Keratinocyte (primary cell): Measurements from ENCODE around the gene EPB41L4B. TPM values are rescaled to one million over a fixed set of nuclear protein-coding genes. Genes with fewer than 3 reads are reported as not detected.

Source experiments
- DNase-seq: peaks from one replicate; pipeline ENCODE4 v3.0.0-alpha.2; 2011; ENCODE audit warnings: low read depth, missing footprints, low spot score
- FAIRE-seq: peaks from 2 replicates; lab custom pipeline; 2011; peaks lifted over from hg19 to GRCh38; lab: Jason Lieb, UNC
- H2AFZ ChIP-seq: 2 replicates; pipeline ENCODE4 v1.6.0; 2012; ENCODE audit warnings: low read length, control low read depth, inconsistent platforms; ENCODE audit not compliant: control insufficient read depth
- H3K27ac ChIP-seq: 2 replicates; pipeline ENCODE4 v1.5.1; 2011; ENCODE audit warnings: low read length; ENCODE audit not compliant: control insufficient read depth, insufficient read depth
- H3K27me3 ChIP-seq: 3 replicates; pipeline ENCODE4 v1.6.0; 2011; ENCODE audit warnings: low read length; ENCODE audit not compliant: control insufficient read depth, insufficient read depth; ENCODE audit errors: extremely low read depth
- H3K36me3 ChIP-seq, 2 experiments: 2 replicates in 1 of 2; 3 replicates in 1 of 2; pipeline ENCODE4 v1.5.1; 2011; ENCODE audit warnings: low read length in 2 of 2, mild to moderate bottlenecking in 1 of 2; ENCODE audit not compliant: control insufficient read depth in 2 of 2, insufficient read depth in 2 of 2; ENCODE audit errors: extremely low read depth in 1 of 2
- H3K4me1 ChIP-seq: 3 replicates; pipeline ENCODE4 v1.5.1; 2011; ENCODE audit warnings: low read length; ENCODE audit not compliant: control insufficient read depth, insufficient read depth; ENCODE audit errors: extremely low read depth
- H3K4me2 ChIP-seq: 3 replicates; pipeline ENCODE4 v1.6.0; 2011; ENCODE audit warnings: low read depth, low read length; ENCODE audit not compliant: control insufficient read depth, insufficient read depth; ENCODE audit errors: extremely low read depth
- H3K4me3 ChIP-seq, 3 experiments: fragments of 200-600 bp in 1 of 3; sonication (generic) in 1 of 3; 2 replicates in 2 of 3; 3 replicates in 1 of 3; pipeline ENCODE4 v1.5.1; 2011 to 2016; ENCODE audit warnings: low read length in 3 of 3, mild to moderate bottlenecking in 3 of 3, control low read depth in 2 of 3, inconsistent platforms in 1 of 3, low read depth in 1 of 3, mixed read lengths in 1 of 3, mixed run types in 1 of 3, moderate library complexity in 1 of 3; ENCODE audit not compliant: control insufficient read depth in 2 of 3, insufficient read depth in 2 of 3; ENCODE audit errors: extremely low read depth in 1 of 3
- H3K79me2 ChIP-seq: 2 replicates; pipeline ENCODE4 v1.6.0; 2012; ENCODE audit warnings: low read length; ENCODE audit not compliant: control insufficient read depth, insufficient read depth
- H3K9ac ChIP-seq: 3 replicates; pipeline ENCODE4 v1.6.0; 2011; ENCODE audit warnings: low read length; ENCODE audit not compliant: control insufficient read depth, insufficient read depth; ENCODE audit errors: extremely low read depth
- H3K9me1 ChIP-seq: 3 replicates; pipeline ENCODE4 v1.6.0; 2011; ENCODE audit warnings: low read length; ENCODE audit not compliant: control insufficient read depth, insufficient read depth; ENCODE audit errors: extremely low read depth
- H3K9me3 ChIP-seq: 2 replicates; pipeline ENCODE4 v1.5.1; 2012; ENCODE audit warnings: low read depth, low read length; ENCODE audit not compliant: control insufficient read depth
- H4K20me1 ChIP-seq: 3 replicates; pipeline ENCODE4 v1.6.0; 2011; ENCODE audit warnings: low read length; ENCODE audit not compliant: control insufficient read depth, insufficient read depth; ENCODE audit errors: extremely low read depth
- CTCF ChIP-seq, 3 experiments: IDR thresholded peaks in 1 of 3; conservative IDR thresholded peaks in 1 of 3; optimal IDR thresholded peaks in 1 of 3; 2 replicates in 2 of 3; 3 replicates in 1 of 3; pipeline versions ENCODE3 to v1.5.1; 2011; ENCODE audit warnings: low read length in 3 of 3, mild to moderate bottlenecking in 3 of 3, moderate library complexity in 2 of 3, control low read depth in 1 of 3, inconsistent platforms in 1 of 3; ENCODE audit not compliant: insufficient read depth in 2 of 3; ENCODE audit errors: extremely low read depth in 1 of 3
- EZH2 ChIP-seq: IDR thresholded peaks from one replicate; pipeline ENCODE4 v1.6.1; 2012; ENCODE audit warnings: inconsistent platforms, mild to moderate bottlenecking, low read length, moderate library complexity
- dilution Hi-C: fragments of 300-500 bp; cut with MboI; formaldehyde crosslinking; loops from one replicate; pipeline ENCODE4 v1.7.0; 2020; ENCODE audit warnings: low sequenced_read_pairs; ENCODE audit not compliant: extremely low pct_ligation_motif_present
- polyA plus RNA-seq, 5 experiments: library from polyadenylated mRNA; depleted of rRNA in 3 of 5; stranded (reverse) in 3 of 5; stranded (forward) in 1 of 5; unstranded in 1 of 5; fragments of >200 nt; gene quantifications; 1 replicate in 1 of 5; 2 replicates in 3 of 5; 3 replicates in 1 of 5; pipeline versions ENCODE4 v1.2.1 to v1.2.3, GENCODE V29; 2011 to 2012; ENCODE audit warnings: missing spikeins in 2 of 5, low read depth in 1 of 5, low replicate concordance in 1 of 5

Gene EPB41L4B
- polyA plus RNA-seq, 1 donor (not counting 4 experiments of a cell fraction or from before 2014, with no cell fraction given), result 13.7 TPM

DNA sequence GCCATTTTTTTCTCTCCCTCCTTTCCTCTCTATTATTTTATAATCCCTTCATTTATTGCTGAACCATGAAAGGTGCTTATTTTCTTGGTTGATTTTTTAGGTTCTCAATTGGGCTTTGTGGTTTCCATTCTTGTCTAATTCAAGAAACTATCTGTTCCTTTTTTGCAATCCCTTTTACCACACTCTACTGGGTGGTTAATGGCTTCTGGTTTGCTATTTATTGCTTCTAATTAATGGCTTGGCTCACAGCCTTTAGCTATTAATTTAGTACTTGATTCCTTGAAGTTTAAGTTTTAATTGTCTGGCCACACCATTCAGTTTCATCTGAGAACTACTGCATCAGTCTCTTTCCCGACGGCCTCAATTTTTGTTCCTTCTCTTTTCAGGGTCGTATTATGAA lies 159.4 kb downstream of the EPB41L4B start:
- TF ChIP-seq CTCF (optimal IDR thresholded peaks at IDR 0.05 in 1 of 3, IDR thresholded peaks at IDR 0.05 in 1 of 3, conservative IDR thresholded peaks at IDR 0.05 in 1 of 3; ENCODE audit: extremely low read depth in 1 of 3, insufficient read depth in 2 of 3, low read length in 3 of 3), result no peak
- no peak for TF ChIP-seq EZH2
- DNase-seq (no peak), FAIRE-seq (no peak)
- Histone ChIP-seq H3K9ac (no peak overlapping the region), H3K9me1 (no peaks in the 10 kb centered on the region), H2AFZ (no peak overlapping the region), H3K4me3 (no peak overlapping the region), H3K9me3 (no peaks in the 10 kb centered on the region), H3K4me2 (no peak overlapping the region), H4K20me1 (no peaks in the 10 kb centered on the region), H3K27me3 (peaks cover 12% of the 10 kb centered on the region), H3K36me3 (no peaks in the 10 kb centered on the region), H3K27ac (no peak overlapping the region), H3K4me1 (no peaks in the 10 kb centered on the region), H3K79me2 (no peaks in the 10 kb centered on the region)
- dilution Hi-C loops, result no loop called here

- no peaks in the 10 kb centered on the region for H3K79me2 ChIP-seq
- H3K36me3 ChIP-seq, result no peaks in the 10 kb centered on the region
- TF ChIP-seq EZH2, result no peak
- TF ChIP-seq CTCF (optimal IDR thresholded peaks at IDR 0.05 in 1 of 3, IDR thresholded peaks at IDR 0.05 in 1 of 3, conservative IDR thresholded peaks at IDR 0.05 in 1 of 3; ENCODE audit: extremely low read depth in 1 of 3, insufficient read depth in 2 of 3, low read length in 3 of 3), result no peak
- dilution Hi-C loops, result no loop called here
- no peaks in the 10 kb centered on the region for H3K27me3 ChIP-seq
- H3K9ac ChIP-seq, result no peak overlapping the region
- DNase-seq, result no peak
- H2AFZ ChIP-seq, result no peak overlapping the region
- no peak for FAIRE-seq
- no peaks in the 10 kb centered on the region for H4K20me1 ChIP-seq
- H3K4me2 ChIP-seq, result no peak overlapping the region
- no peak overlapping the region for H3K4me3 ChIP-seq
- no peaks in the 10 kb centered on the region for H3K9me1 ChIP-seq
- no peaks in the 10 kb centered on the region for H3K9me3 ChIP-seq
- H3K27ac ChIP-seq, result no peak overlapping the region
- H3K4me1 ChIP-seq, result no peaks in the 10 kb centered on the region
Observed at GRCh38 chr9:109159583-109159982, 161.3 kb downstream of the EPB41L4B start.
